Effector memory CD8-positive, alpha-beta T cell (primary cell): ENCODE measurements around the gene SLC16A8.

Experiments used
- ATAC-seq: fragments of 150-1000 bp; cut with Tn5 transposase; replicated peaks from 2 replicates; pipeline ENCODE4 v1.10.0; 2021; ENCODE audit warnings: mild to moderate bottlenecking, moderate library complexity
- DNase-seq, 3 experiments: peaks; one replicate each; pipeline ENCODE4 v3.0.0; 2021
- H3K27ac Mint-ChIP-seq, 2 donors: one replicate each; pipeline ENCODE4 v1.8.0; 2022; ENCODE audit warnings: mild to moderate bottlenecking in 2 of 2, mixed read lengths in 2 of 2, moderate library complexity in 2 of 2
- H3K27me3 Mint-ChIP-seq, 2 donors: one replicate each; pipeline ENCODE4 v1.8.0; 2022; ENCODE audit warnings: mixed read lengths in 2 of 2
- H3K36me3 Mint-ChIP-seq: one replicate; pipeline ENCODE4 v1.8.0; 2022; ENCODE audit warnings: mild to moderate bottlenecking, moderate library complexity, mixed read lengths; ENCODE audit not compliant: insufficient read depth
- H3K4me1 Mint-ChIP-seq, 2 donors: one replicate each; pipeline ENCODE4 v1.8.0; 2022; ENCODE audit warnings: low read depth in 2 of 2, mixed read lengths in 2 of 2
- H3K4me3 Mint-ChIP-seq, 2 donors: one replicate each; pipeline ENCODE4 v1.8.0; 2022; ENCODE audit warnings: mild to moderate bottlenecking in 2 of 2, mixed read lengths in 2 of 2, moderate library complexity in 2 of 2
- H3K9me3 Mint-ChIP-seq, 2 donors: one replicate each; pipeline ENCODE4 v1.8.0; 2022; ENCODE audit warnings: mixed read lengths in 2 of 2
- total RNA-seq, 9 experiments: gene quantifications; one replicate each; lab custom pipeline; 2026; lab: John Stamatoyannopoulos, UW

SLC16A8 gene
- total RNA-seq, result 0 to 0.03 (median 0) reads per million in 9 experiments

- H3K27ac Mint-ChIP-seq, result no peak within 1 kb of the TSS
- no peaks in the 10 kb centered on the region for H3K9me3 Mint-ChIP-seq
- ATAC-seq (no peak), DNase-seq (no peak)
- H3K4me1 Mint-ChIP-seq, result peaks cover 0 to 3% of the 10 kb centered on the region in 2 donors
- peaks cover 27 to 47% of the 10 kb centered on the region in 2 donors for H3K27me3 Mint-ChIP-seq
- no peaks in the 10 kb centered on the region for H3K36me3 Mint-ChIP-seq
- peak within 1 kb of the TSS in 1 of 2 donors; percentile 14 for H3K4me3 Mint-ChIP-seq
Measured at GRCh38 chr22:38083931-38084631, at the start of gene SLC16A8. SLC16A8 (minus strand) TSS chr22:38084184; CDS start chr22:38082873, 1,311 bp downstream.

- DNase-seq, result no peak
- peaks cover 10% of the 10 kb centered on the region for H3K36me3 Mint-ChIP-seq
- no peak overlapping the region for H3K4me3 Mint-ChIP-seq
- peaks cover 0 to 2% of the 10 kb centered on the region in 2 donors for H3K4me1 Mint-ChIP-seq
- H3K27me3 Mint-ChIP-seq, result no peaks in the 10 kb centered on the region
- no peak overlapping the region for H3K27ac Mint-ChIP-seq
- no peak for ATAC-seq
- H3K9me3 Mint-ChIP-seq, result no peaks in the 10 kb centered on the region
Measured at GRCh38 chr22:38133331-38133730, 49.3 kb upstream of the SLC16A8 start.

GRCh38 chr22:38132794-38133193, 48.8 kb upstream of the SLC16A8 start:
- no peak for ATAC-seq
- peaks cover 0 to 2% of the 10 kb centered on the region in 2 donors for H3K4me1 Mint-ChIP-seq
- peak overlapping the region in 1 of 2 donors; percentile 60 for H3K27ac Mint-ChIP-seq
- no peak for DNase-seq
- H3K4me3 Mint-ChIP-seq, result no peak overlapping the region
- no peaks in the 10 kb centered on the region for H3K27me3 Mint-ChIP-seq
- no peaks in the 10 kb centered on the region for H3K9me3 Mint-ChIP-seq
- peaks cover 10% of the 10 kb centered on the region for H3K36me3 Mint-ChIP-seq

- H3K27ac Mint-ChIP-seq, result peak overlapping the region in 1 of 2 donors; percentile 60
- DNase-seq, result no peak
- no peaks in the 10 kb centered on the region for H3K27me3 Mint-ChIP-seq
- H3K36me3 Mint-ChIP-seq, result peaks cover 10% of the 10 kb centered on the region
- no peak for ATAC-seq
- H3K4me3 Mint-ChIP-seq, result no peak overlapping the region
- no peaks in the 10 kb centered on the region for H3K9me3 Mint-ChIP-seq
- H3K4me1 Mint-ChIP-seq, result peaks cover 0 to 2% of the 10 kb centered on the region in 2 donors
Measured at GRCh38 chr22:38132136-38132535, 48.2 kb upstream of the SLC16A8 start.

- H3K36me3 Mint-ChIP-seq, result peaks cover 10% of the 10 kb centered on the region
- no peak overlapping the region for H3K4me3 Mint-ChIP-seq
- H3K9me3 Mint-ChIP-seq, result no peaks in the 10 kb centered on the region
Measured at GRCh38 chr22:38131399-38131798, 47.4 kb upstream of the SLC16A8 start.

GRCh38 chr22:38129856-38130255, 45.9 kb upstream of the SLC16A8 start:
- no peak for DNase-seq
- Mint-ChIP-seq H3K9me3 (no peaks in the 10 kb centered on the region), H3K36me3 (peaks cover 10% of the 10 kb centered on the region), H3K4me3 (no peak overlapping the region), H3K27me3 (no peaks in the 10 kb centered on the region), H3K4me1 (no peaks in the 10 kb centered on the region), H3K27ac (no peak overlapping the region)
- no peak for ATAC-seq

More at GRCh38 chr22:38131399-38131798, 47.4 kb upstream of the SLC16A8 start:
- H3K27me3 Mint-ChIP-seq, result no peaks in the 10 kb centered on the region
- DNase-seq (no peak), ATAC-seq (no peak)
- peaks cover 0 to 2% of the 10 kb centered on the region in 2 donors for H3K4me1 Mint-ChIP-seq
- no peak overlapping the region for H3K27ac Mint-ChIP-seq

- H3K27ac Mint-ChIP-seq, result peak overlapping the region in 1 of 2 donors; percentile 52
- peaks cover 5% of the 10 kb centered on the region for H3K36me3 Mint-ChIP-seq
- no peak for ATAC-seq
- no peak for DNase-seq
- no peaks in the 10 kb centered on the region for H3K27me3 Mint-ChIP-seq
- H3K9me3 Mint-ChIP-seq, result no peaks in the 10 kb centered on the region
- no peak overlapping the region for H3K4me3 Mint-ChIP-seq
- peaks cover 0 to 4% of the 10 kb centered on the region in 2 donors for H3K4me1 Mint-ChIP-seq
Measured at GRCh38 chr22:38129021-38129420, 45.0 kb upstream of the SLC16A8 start.

GRCh38 chr22:38127869-38128268, 43.9 kb upstream of the SLC16A8 start:
- Mint-ChIP-seq H3K36me3 (peaks cover 5% of the 10 kb centered on the region), H3K27ac (no peak overlapping the region), H3K4me3 (no peak overlapping the region), H3K4me1 (peaks cover 0 to 5% of the 10 kb centered on the region in 2 donors), H3K27me3 (no peaks in the 10 kb centered on the region), H3K9me3 (no peaks in the 10 kb centered on the region)
- ATAC-seq, result no peak
- no peak for DNase-seq

- ATAC-seq (no peak), DNase-seq (no peak)
- Mint-ChIP-seq H3K36me3 (peaks cover 7% of the 10 kb centered on the region), H3K27ac (peak overlapping the region; percentile 24 to 66), H3K4me3 (no peak overlapping the region), H3K27me3 (no peaks in the 10 kb centered on the region), H3K9me3 (no peaks in the 10 kb centered on the region), H3K4me1 (peaks cover 0 to 7% of the 10 kb centered on the region in 2 donors)
Measured at GRCh38 chr22:38126928-38127668, 43.1 kb upstream of the SLC16A8 start.

- H3K4me3 Mint-ChIP-seq, result no peak overlapping the region
- H3K36me3 Mint-ChIP-seq, result peaks cover 7% of the 10 kb centered on the region
- no peak overlapping the region for H3K27ac Mint-ChIP-seq
- DNase-seq (no peak), ATAC-seq (no peak)
- H3K9me3 Mint-ChIP-seq, result no peaks in the 10 kb centered on the region
- H3K4me1 Mint-ChIP-seq, result peaks cover 0 to 7% of the 10 kb centered on the region in 2 donors
- no peaks in the 10 kb centered on the region for H3K27me3 Mint-ChIP-seq
Measured at GRCh38 chr22:38125751-38126201, 41.8 kb upstream of the SLC16A8 start.

GRCh38 chr22:38125038-38125610, 41.1 kb upstream of the SLC16A8 start:
- Mint-ChIP-seq H3K4me1 (peaks cover 0 to 7% of the 10 kb centered on the region in 2 donors), H3K27ac (no peak overlapping the region), H3K27me3 (no peaks in the 10 kb centered on the region), H3K4me3 (no peak overlapping the region), H3K9me3 (no peaks in the 10 kb centered on the region), H3K36me3 (peaks cover 4% of the 10 kb centered on the region)
- no peak for ATAC-seq
- DNase-seq, result no peak

- no peak overlapping the region for H3K4me3 Mint-ChIP-seq
- H3K27ac Mint-ChIP-seq, result no peak overlapping the region
- H3K9me3 Mint-ChIP-seq, result no peaks in the 10 kb centered on the region
- H3K4me1 Mint-ChIP-seq, result peaks cover 0 to 7% of the 10 kb centered on the region in 2 donors
- DNase-seq (no peak), ATAC-seq (no peak)
- H3K36me3 Mint-ChIP-seq, result peaks cover 4% of the 10 kb centered on the region
- H3K27me3 Mint-ChIP-seq, result no peaks in the 10 kb centered on the region
Measured at GRCh38 chr22:38124236-38124974, 40.4 kb upstream of the SLC16A8 start.

- no peak for DNase-seq
- H3K36me3 Mint-ChIP-seq, result peaks cover 4% of the 10 kb centered on the region
- no peak for ATAC-seq
- no peak overlapping the region for H3K4me3 Mint-ChIP-seq
- H3K27ac Mint-ChIP-seq, result peak overlapping the region in 1 of 2 donors; percentile 5
- H3K9me3 Mint-ChIP-seq, result no peaks in the 10 kb centered on the region
- H3K4me1 Mint-ChIP-seq, result peaks cover 0 to 7% of the 10 kb centered on the region in 2 donors
- no peaks in the 10 kb centered on the region for H3K27me3 Mint-ChIP-seq
Measured at GRCh38 chr22:38122616-38123015, 38.6 kb upstream of the SLC16A8 start.
